Keratinocyte (primary cell): Measurements from ENCODE around the gene POGZ.

Experiments
- EZH2 ChIP-seq: IDR thresholded peaks from one replicate; pipeline ENCODE4 v1.6.1; 2012; ENCODE audit warnings: inconsistent platforms, mild to moderate bottlenecking, low read length, moderate library complexity
- TF ChIP-seq, protein P1 (sequence below), 3 experiments: IDR thresholded peaks in 1 of 3; conservative IDR thresholded peaks in 1 of 3; optimal IDR thresholded peaks in 1 of 3; 2 replicates in 2 of 3; 3 replicates in 1 of 3; pipeline versions ENCODE3 to v1.5.1; 2011; ENCODE audit warnings: low read length in 3 of 3, mild to moderate bottlenecking in 3 of 3, moderate library complexity in 2 of 3, control low read depth in 1 of 3, inconsistent platforms in 1 of 3; ENCODE audit not compliant: insufficient read depth in 2 of 3; ENCODE audit errors: extremely low read depth in 1 of 3

DNA sequence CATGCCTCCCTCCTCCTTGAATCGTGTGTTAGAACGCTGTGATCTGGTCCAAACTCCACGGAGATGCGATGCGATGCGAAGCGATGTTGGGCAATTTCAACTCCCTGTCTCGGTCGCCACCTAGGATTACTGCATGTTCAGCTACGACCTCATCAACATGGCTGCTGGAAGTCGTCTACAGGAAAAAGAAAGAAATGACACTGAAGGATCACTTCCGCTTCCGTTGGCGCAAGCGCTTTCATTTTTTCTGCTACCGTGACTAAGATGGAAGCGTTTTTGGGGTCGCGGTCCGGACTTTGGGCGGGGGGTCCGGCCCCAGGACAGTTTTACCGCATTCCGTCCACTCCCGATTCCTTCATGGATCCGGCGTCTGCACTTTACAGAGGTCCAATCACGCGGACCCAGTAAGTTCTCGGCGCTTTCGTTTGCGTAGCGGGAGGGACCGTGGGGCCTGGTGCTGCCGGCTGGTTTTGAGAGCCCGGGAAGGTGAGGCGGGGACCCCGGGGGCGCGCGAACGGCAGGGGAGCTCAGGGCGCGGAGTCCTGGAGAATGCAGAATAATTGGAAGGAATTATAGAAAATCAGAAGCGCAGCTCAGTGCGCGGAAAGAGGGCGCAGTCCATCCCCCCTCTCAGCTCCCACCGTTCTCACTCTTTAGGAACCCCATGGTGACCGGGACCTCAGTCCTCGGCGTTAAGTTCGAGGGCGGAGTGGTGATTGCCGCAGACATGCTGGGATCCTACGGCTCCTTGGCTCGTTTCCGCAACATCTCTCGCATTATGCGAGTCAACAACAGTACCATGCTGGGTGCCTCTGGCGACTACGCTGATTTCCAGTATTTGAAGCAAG, 59.7 kb downstream of the POGZ start, which contains the start of gene PSMB4:
- TF ChIP-seq, protein P1, sequence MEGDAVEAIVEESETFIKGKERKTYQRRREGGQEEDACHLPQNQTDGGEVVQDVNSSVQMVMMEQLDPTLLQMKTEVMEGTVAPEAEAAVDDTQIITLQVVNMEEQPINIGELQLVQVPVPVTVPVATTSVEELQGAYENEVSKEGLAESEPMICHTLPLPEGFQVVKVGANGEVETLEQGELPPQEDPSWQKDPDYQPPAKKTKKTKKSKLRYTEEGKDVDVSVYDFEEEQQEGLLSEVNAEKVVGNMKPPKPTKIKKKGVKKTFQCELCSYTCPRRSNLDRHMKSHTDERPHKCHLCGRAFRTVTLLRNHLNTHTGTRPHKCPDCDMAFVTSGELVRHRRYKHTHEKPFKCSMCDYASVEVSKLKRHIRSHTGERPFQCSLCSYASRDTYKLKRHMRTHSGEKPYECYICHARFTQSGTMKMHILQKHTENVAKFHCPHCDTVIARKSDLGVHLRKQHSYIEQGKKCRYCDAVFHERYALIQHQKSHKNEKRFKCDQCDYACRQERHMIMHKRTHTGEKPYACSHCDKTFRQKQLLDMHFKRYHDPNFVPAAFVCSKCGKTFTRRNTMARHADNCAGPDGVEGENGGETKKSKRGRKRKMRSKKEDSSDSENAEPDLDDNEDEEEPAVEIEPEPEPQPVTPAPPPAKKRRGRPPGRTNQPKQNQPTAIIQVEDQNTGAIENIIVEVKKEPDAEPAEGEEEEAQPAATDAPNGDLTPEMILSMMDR (optimal IDR thresholded peaks at IDR 0.05 in 1 of 3, IDR thresholded peaks at IDR 0.05 in 1 of 3, conservative IDR thresholded peaks at IDR 0.05 in 1 of 3; ENCODE audit: extremely low read depth in 1 of 3, insufficient read depth in 2 of 3, low read length in 3 of 3), result peak; percentile 33 to 72 (median 48)
- TF ChIP-seq EZH2, result no peak
